ENCODE measurements around the gene AGAP1.

The AGAP1 gene

GRCh38 chr2:235721625-235722024 lies 227.8 kb downstream of the AGAP1 start:
- H3K4me1 ChIP-seq (ENCODE audit: control insufficient read depth in 2 of 2, insufficient read depth in 2 of 2, low read length in 2 of 2), result peaks cover 0 to 3% of the 10 kb centered on the region in 2 donors
- peaks cover 0 to 7% of the 10 kb centered on the region in 2 donors for H3K36me3 ChIP-seq (ENCODE audit: control insufficient read depth in 2 of 2, insufficient read depth in 2 of 2, low read length in 2 of 2)
- H3K9ac ChIP-seq (ENCODE audit: low read depth in 1 of 2, low read length in 2 of 2), result no peak overlapping the region
- no peaks in the 10 kb centered on the region for H3K27me3 ChIP-seq (ENCODE audit: control insufficient read depth in 2 of 2, insufficient read depth in 2 of 2, low read length in 2 of 2)
- no peak overlapping the region for H3K4me3 ChIP-seq (ENCODE audit: low read length in 2 of 2)
- H3K9me3 ChIP-seq (ENCODE audit: control insufficient read depth in 2 of 2, low read length in 2 of 2), result no peaks in the 10 kb centered on the region
- no peak overlapping the region for H3K27ac ChIP-seq (ENCODE audit: low read depth in 2 of 2, low read length in 2 of 2)

GRCh38 chr2:235722869-235723268 lies 229.0 kb downstream of the AGAP1 start:
- Histone ChIP-seq H3K9ac (ENCODE audit: low read depth in 1 of 2, low read length in 2 of 2) (no peak overlapping the region), H3K36me3 (ENCODE audit: control insufficient read depth in 2 of 2, insufficient read depth in 2 of 2, low read length in 2 of 2) (peaks cover 4 to 7% of the 10 kb centered on the region in 2 donors), H3K9me3 (ENCODE audit: control insufficient read depth in 2 of 2, low read length in 2 of 2) (no peaks in the 10 kb centered on the region), H3K27me3 (ENCODE audit: control insufficient read depth in 2 of 2, insufficient read depth in 2 of 2, low read length in 2 of 2) (no peaks in the 10 kb centered on the region), H3K4me1 (ENCODE audit: control insufficient read depth in 2 of 2, insufficient read depth in 2 of 2, low read length in 2 of 2) (peaks cover 0 to 3% of the 10 kb centered on the region in 2 donors), H3K4me3 (ENCODE audit: low read length in 2 of 2) (no peak overlapping the region), H3K27ac (ENCODE audit: low read depth in 2 of 2, low read length in 2 of 2) (no peak overlapping the region)

GRCh38 chr2:235723371-235723770 lies 229.5 kb downstream of the AGAP1 start:
- no peak overlapping the region for H3K4me3 ChIP-seq (ENCODE audit: low read length in 2 of 2)
- no peaks in the 10 kb centered on the region for H3K9me3 ChIP-seq (ENCODE audit: control insufficient read depth in 2 of 2, low read length in 2 of 2)
- H3K27ac ChIP-seq (ENCODE audit: low read depth in 2 of 2, low read length in 2 of 2), result no peak overlapping the region
- no peaks in the 10 kb centered on the region for H3K27me3 ChIP-seq (ENCODE audit: control insufficient read depth in 2 of 2, insufficient read depth in 2 of 2, low read length in 2 of 2)
- peaks cover 0 to 3% of the 10 kb centered on the region in 2 donors for H3K4me1 ChIP-seq (ENCODE audit: control insufficient read depth in 2 of 2, insufficient read depth in 2 of 2, low read length in 2 of 2)
- no peak overlapping the region for H3K9ac ChIP-seq (ENCODE audit: low read depth in 1 of 2, low read length in 2 of 2)
- H3K36me3 ChIP-seq (ENCODE audit: control insufficient read depth in 2 of 2, insufficient read depth in 2 of 2, low read length in 2 of 2), result peaks cover 4 to 7% of the 10 kb centered on the region in 2 donors

GRCh38 chr2:235723811-235724465 lies 230.1 kb downstream of the AGAP1 start:
- no peaks in the 10 kb centered on the region for H3K9me3 ChIP-seq (ENCODE audit: control insufficient read depth in 2 of 2, low read length in 2 of 2)
- H3K9ac ChIP-seq (ENCODE audit: low read depth in 1 of 2, low read length in 2 of 2), result no peak overlapping the region
- no peaks in the 10 kb centered on the region for H3K27me3 ChIP-seq (ENCODE audit: control insufficient read depth in 2 of 2, insufficient read depth in 2 of 2, low read length in 2 of 2)
- no peak overlapping the region for H3K4me3 ChIP-seq (ENCODE audit: low read length in 2 of 2)
- peak overlapping the region; percentile 29 to 56 for H3K27ac ChIP-seq (ENCODE audit: low read depth in 2 of 2, low read length in 2 of 2)
- peaks cover 4% of the 10 kb centered on the region in 2 donors for H3K36me3 ChIP-seq (ENCODE audit: control insufficient read depth in 2 of 2, insufficient read depth in 2 of 2, low read length in 2 of 2)
- H3K4me1 ChIP-seq (ENCODE audit: control insufficient read depth in 2 of 2, insufficient read depth in 2 of 2, low read length in 2 of 2), result peaks cover 0 to 3% of the 10 kb centered on the region in 2 donors

GRCh38 chr2:235725016-235725489 lies 231.2 kb downstream of the AGAP1 start:
- Histone ChIP-seq H3K27me3 (ENCODE audit: control insufficient read depth in 2 of 2, insufficient read depth in 2 of 2, low read length in 2 of 2) (no peaks in the 10 kb centered on the region), H3K9me3 (ENCODE audit: control insufficient read depth in 2 of 2, low read length in 2 of 2) (no peaks in the 10 kb centered on the region), H3K27ac (ENCODE audit: low read depth in 2 of 2, low read length in 2 of 2) (peak overlapping the region; percentile 29 to 46), H3K36me3 (ENCODE audit: control insufficient read depth in 2 of 2, insufficient read depth in 2 of 2, low read length in 2 of 2) (peaks cover 4% of the 10 kb centered on the region in 2 donors), H3K9ac (ENCODE audit: low read depth in 1 of 2, low read length in 2 of 2) (no peak overlapping the region), H3K4me3 (ENCODE audit: low read length in 2 of 2) (no peak overlapping the region), H3K4me1 (ENCODE audit: control insufficient read depth in 2 of 2, insufficient read depth in 2 of 2, low read length in 2 of 2) (peaks cover 0 to 3% of the 10 kb centered on the region in 2 donors)

DNA sequence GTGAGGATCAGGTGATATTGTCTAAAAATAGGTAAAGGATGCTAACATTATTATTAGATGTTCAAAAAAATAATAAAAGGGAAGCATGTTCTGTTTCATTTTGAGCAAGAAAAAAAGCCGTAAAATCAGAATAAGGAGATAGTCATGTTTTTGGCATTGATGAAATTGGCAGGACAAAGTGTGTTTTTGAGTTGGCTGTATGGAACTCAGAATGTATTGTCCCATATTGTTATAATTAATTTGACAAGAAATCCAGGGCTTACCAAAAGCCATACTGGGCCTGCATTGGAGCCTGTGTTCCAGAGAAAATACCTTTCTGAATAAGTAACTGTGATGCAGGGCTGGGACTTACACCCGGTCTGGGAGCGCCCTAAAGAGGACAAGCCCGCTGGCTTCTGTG lies 232.0 kb downstream of the AGAP1 start:
- H3K4me1 ChIP-seq (ENCODE audit: control insufficient read depth in 2 of 2, insufficient read depth in 2 of 2, low read length in 2 of 2), result peaks cover 0 to 3% of the 10 kb centered on the region in 2 donors
- H3K9me3 ChIP-seq (ENCODE audit: control insufficient read depth in 2 of 2, low read length in 2 of 2), result no peaks in the 10 kb centered on the region
- no peak overlapping the region for H3K9ac ChIP-seq (ENCODE audit: low read depth in 1 of 2, low read length in 2 of 2)
- H3K4me3 ChIP-seq (ENCODE audit: low read length in 2 of 2), result no peak overlapping the region
- H3K27me3 ChIP-seq (ENCODE audit: control insufficient read depth in 2 of 2, insufficient read depth in 2 of 2, low read length in 2 of 2), result no peaks in the 10 kb centered on the region
- H3K27ac ChIP-seq (ENCODE audit: low read depth in 2 of 2, low read length in 2 of 2), result no peak overlapping the region
- peaks cover 4% of the 10 kb centered on the region in 2 donors for H3K36me3 ChIP-seq (ENCODE audit: control insufficient read depth in 2 of 2, insufficient read depth in 2 of 2, low read length in 2 of 2)

- Histone ChIP-seq H3K27ac (ENCODE audit: low read depth in 2 of 2, low read length in 2 of 2) (no peak overlapping the region), H3K36me3 (ENCODE audit: control insufficient read depth in 2 of 2, insufficient read depth in 2 of 2, low read length in 2 of 2) (peaks cover 4% of the 10 kb centered on the region in 2 donors), H3K4me3 (ENCODE audit: low read length in 2 of 2) (no peak overlapping the region), H3K4me1 (ENCODE audit: control insufficient read depth in 2 of 2, insufficient read depth in 2 of 2, low read length in 2 of 2) (peaks cover 0 to 3% of the 10 kb centered on the region in 2 donors), H3K9me3 (ENCODE audit: control insufficient read depth in 2 of 2, low read length in 2 of 2) (no peaks in the 10 kb centered on the region), H3K27me3 (ENCODE audit: control insufficient read depth in 2 of 2, insufficient read depth in 2 of 2, low read length in 2 of 2) (no peaks in the 10 kb centered on the region), H3K9ac (ENCODE audit: low read depth in 1 of 2, low read length in 2 of 2) (no peak overlapping the region)
These were observed 232.7 kb downstream of the AGAP1 start for GRCh38 chr2:235726554-235726953.

GRCh38 chr2:235727174-235727573 lies 233.3 kb downstream of the AGAP1 start:
- no peak overlapping the region for H3K9ac ChIP-seq (ENCODE audit: low read depth in 1 of 2, low read length in 2 of 2)
- no peak overlapping the region for H3K27ac ChIP-seq (ENCODE audit: low read depth in 2 of 2, low read length in 2 of 2)

DNA sequence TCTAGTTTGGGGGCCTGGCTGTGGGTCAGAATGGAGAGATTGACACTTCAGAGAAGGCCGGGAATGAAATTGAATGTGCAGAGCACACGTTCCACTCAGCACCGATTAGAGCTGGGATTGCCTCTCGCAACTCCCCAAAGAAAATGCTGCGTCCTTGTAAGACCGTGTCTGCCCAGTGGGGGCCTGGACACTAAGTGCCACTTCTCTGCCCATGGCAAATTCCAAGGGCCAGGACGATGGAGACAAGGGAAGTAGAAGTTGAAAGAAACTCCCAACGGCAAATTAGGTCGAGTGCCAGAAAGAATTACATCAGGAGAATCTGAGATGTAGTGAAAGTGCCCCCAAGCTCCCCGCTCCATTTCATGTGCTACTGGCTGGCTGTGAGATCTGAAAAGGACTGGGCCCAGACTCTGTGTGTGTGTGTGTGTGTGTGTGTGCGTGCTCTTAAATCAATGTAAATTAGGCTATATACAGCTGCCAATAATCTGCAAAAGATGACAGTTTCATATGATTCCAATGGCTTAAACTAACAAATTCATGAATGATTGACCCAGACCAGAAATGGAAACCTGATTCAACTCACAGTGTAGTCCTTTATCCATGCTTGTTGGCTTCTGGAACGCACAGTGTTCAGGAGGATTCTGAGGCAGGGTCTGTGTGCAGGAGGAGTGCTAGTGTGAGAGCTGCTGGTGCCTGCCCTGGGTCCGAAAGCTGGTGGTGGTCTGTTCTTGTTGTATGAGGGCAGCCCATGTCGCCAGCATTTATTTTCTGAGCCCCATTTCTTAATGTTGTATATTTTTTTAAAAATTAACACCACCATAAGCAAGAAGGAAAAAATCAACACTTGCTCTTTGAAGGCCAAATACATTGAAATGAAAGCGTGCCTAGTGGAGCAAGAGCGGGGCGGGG lies 234.3 kb downstream of the AGAP1 start:
- peaks cover 0 to 3% of the 10 kb centered on the region in 2 donors for H3K4me1 ChIP-seq (ENCODE audit: control insufficient read depth in 2 of 2, insufficient read depth in 2 of 2, low read length in 2 of 2)
- H3K27me3 ChIP-seq (ENCODE audit: control insufficient read depth in 2 of 2, insufficient read depth in 2 of 2, low read length in 2 of 2), result no peaks in the 10 kb centered on the region
- H3K9me3 ChIP-seq (ENCODE audit: control insufficient read depth in 2 of 2, low read length in 2 of 2), result no peaks in the 10 kb centered on the region
- H3K36me3 ChIP-seq (ENCODE audit: control insufficient read depth in 2 of 2, insufficient read depth in 2 of 2, low read length in 2 of 2), result peaks cover 4% of the 10 kb centered on the region in 2 donors
- H3K9ac ChIP-seq (ENCODE audit: low read depth in 1 of 2, low read length in 2 of 2), result no peak overlapping the region
- no peak overlapping the region for H3K27ac ChIP-seq (ENCODE audit: low read depth in 2 of 2, low read length in 2 of 2)
- H3K4me3 ChIP-seq (ENCODE audit: low read length in 2 of 2), result no peak overlapping the region

More at GRCh38 chr2:235727174-235727573, 233.3 kb downstream of the AGAP1 start:
- Histone ChIP-seq H3K36me3 (ENCODE audit: control insufficient read depth in 2 of 2, insufficient read depth in 2 of 2, low read length in 2 of 2) (peaks cover 4% of the 10 kb centered on the region in 2 donors), H3K4me3 (ENCODE audit: low read length in 2 of 2) (no peak overlapping the region), H3K4me1 (ENCODE audit: control insufficient read depth in 2 of 2, insufficient read depth in 2 of 2, low read length in 2 of 2) (peaks cover 0 to 3% of the 10 kb centered on the region in 2 donors), H3K9me3 (ENCODE audit: control insufficient read depth in 2 of 2, low read length in 2 of 2) (no peaks in the 10 kb centered on the region), H3K27me3 (ENCODE audit: control insufficient read depth in 2 of 2, insufficient read depth in 2 of 2, low read length in 2 of 2) (no peaks in the 10 kb centered on the region)

All from mucosa of rectum (tissue), 2 donors.